Activated T-helper 1 cell treated with anti-CD3 and anti-CD28 coated beads, Interleukin-12 subunit alpha, Interleukin-12 subunit beta, Interleukin-2, Interleukin-4 antibody, amounts not matched to agents 30 ng/mL and 10 ng/mL and 1 ng/mL, durations not matched to agents 14 hours and 24 hours and 36 hours (primary cell): ENCODE data around the gene KIF1A. TPM values are rescaled to one million over a fixed set of nuclear protein-coding genes. Genes with fewer than 3 reads are reported as not detected.

Source experiments
- DNase-seq: peaks from one replicate; pipeline ENCODE4 v3.0.0; 2021; ENCODE audit warnings: low spot score
- H3K27ac Mint-ChIP-seq: one replicate; pipeline ENCODE4 v1.8.0; 2021; ENCODE audit warnings: mild to moderate bottlenecking, mixed read lengths
- H3K27me3 Mint-ChIP-seq: one replicate; pipeline ENCODE4 v1.8.0; 2022; ENCODE audit warnings: mild to moderate bottlenecking, moderate library complexity, mixed read lengths; ENCODE audit not compliant: insufficient read depth
- H3K36me3 Mint-ChIP-seq: one replicate; pipeline ENCODE4 v1.8.0; 2021; ENCODE audit warnings: low read depth, mixed read lengths
- H3K4me1 Mint-ChIP-seq: one replicate; pipeline ENCODE4 v1.8.0; 2021; ENCODE audit warnings: low read depth, mixed read lengths
- H3K4me3 Mint-ChIP-seq: one replicate; pipeline ENCODE4 v1.8.0; 2021; ENCODE audit warnings: mild to moderate bottlenecking, moderate library complexity, mixed read lengths
- H3K9me3 Mint-ChIP-seq: one replicate; pipeline ENCODE4 v1.8.0; 2021; ENCODE audit warnings: mixed read lengths
- intact Hi-C: fragments of 100-400 bp; cut with micrococcal nuclease; formaldehyde crosslinking; loops from one replicate; pipeline ENCODE4 v1.15.1; 2024
- total RNA-seq: library from RNA; stranded (reverse); gene quantifications from 2 replicates; pipeline ENCODE4 v1.2.3, GENCODE V29; 2022

The KIF1A gene
- total RNA-seq, 1 donor from 2014 or later, result 0.83 TPM

DNA sequence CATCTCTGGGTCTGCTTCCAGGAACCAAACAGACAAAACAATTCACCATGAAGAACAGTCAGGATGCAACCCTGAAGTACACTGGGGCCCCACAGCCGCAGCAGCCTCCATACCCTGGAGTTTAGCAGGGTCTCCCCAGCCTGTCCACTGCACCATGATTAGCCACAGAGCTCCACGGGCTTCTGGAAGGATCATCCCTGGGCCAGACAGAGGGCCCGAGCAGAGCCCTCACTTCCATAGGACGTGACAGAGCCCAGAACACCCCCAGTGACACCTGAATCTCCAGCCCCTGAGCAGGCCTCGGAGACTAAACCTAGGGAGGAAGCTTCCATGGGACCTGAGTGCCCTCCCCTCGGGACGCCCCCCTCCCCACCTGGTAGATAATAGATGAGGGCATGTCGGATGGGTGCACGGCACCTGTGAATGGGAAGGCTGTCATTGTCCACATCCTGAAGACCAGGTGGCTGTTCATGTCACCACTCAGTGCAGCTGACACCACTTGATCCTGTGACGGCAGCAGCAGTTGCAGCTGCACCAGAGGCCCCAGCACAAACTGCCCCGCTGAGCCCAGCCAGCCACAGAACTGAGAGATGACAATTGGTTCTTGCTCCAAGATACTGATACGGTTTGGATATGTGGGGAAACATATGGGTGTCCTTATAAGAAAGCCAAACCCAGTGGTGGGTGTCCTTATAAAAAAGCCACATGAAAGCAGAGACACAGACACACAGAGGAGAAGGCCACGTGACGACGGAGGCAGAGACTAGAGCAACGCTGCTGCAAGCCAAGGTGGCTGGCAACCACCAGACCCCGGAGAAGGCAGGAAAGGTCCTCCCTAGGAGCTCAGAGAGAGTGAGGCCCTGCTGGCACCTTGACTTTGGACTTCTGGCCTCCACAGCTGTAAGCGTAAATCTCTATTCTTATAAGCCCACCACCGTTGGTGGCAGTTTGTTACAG lies 23.2 kb downstream of the KIF1A start:
- intact Hi-C loops, result no loop called here
- H3K36me3 Mint-ChIP-seq, result no peaks in the 10 kb centered on the region
- H3K27ac Mint-ChIP-seq, result no peak overlapping the region
- no peak for DNase-seq
- H3K4me3 Mint-ChIP-seq, result no peak overlapping the region
- H3K27me3 Mint-ChIP-seq, result peaks cover 7% of the 10 kb centered on the region
- no peaks in the 10 kb centered on the region for H3K4me1 Mint-ChIP-seq
- H3K9me3 Mint-ChIP-seq, result no peaks in the 10 kb centered on the region

GRCh38 chr2:240795916-240796510 lies 24.0 kb downstream of the KIF1A start:
- H3K4me1 Mint-ChIP-seq, result no peaks in the 10 kb centered on the region
- intact Hi-C loops, result no loop called here
- no peak overlapping the region for H3K27ac Mint-ChIP-seq
- no peak for DNase-seq
- no peaks in the 10 kb centered on the region for H3K9me3 Mint-ChIP-seq
- H3K4me3 Mint-ChIP-seq, result no peak overlapping the region
- no peaks in the 10 kb centered on the region for H3K36me3 Mint-ChIP-seq
- peaks cover 1% of the 10 kb centered on the region for H3K27me3 Mint-ChIP-seq

- Mint-ChIP-seq H3K4me1 (no peaks in the 10 kb centered on the region), H3K9me3 (no peaks in the 10 kb centered on the region), H3K27ac (no peak overlapping the region), H3K4me3 (no peak overlapping the region), H3K36me3 (no peaks in the 10 kb centered on the region), H3K27me3 (no peaks in the 10 kb centered on the region)
- DNase-seq, result no peak
- intact Hi-C loops, result no loop called here
Measured at GRCh38 chr2:240795454-240795853, 24.6 kb downstream of the KIF1A start.

DNA sequence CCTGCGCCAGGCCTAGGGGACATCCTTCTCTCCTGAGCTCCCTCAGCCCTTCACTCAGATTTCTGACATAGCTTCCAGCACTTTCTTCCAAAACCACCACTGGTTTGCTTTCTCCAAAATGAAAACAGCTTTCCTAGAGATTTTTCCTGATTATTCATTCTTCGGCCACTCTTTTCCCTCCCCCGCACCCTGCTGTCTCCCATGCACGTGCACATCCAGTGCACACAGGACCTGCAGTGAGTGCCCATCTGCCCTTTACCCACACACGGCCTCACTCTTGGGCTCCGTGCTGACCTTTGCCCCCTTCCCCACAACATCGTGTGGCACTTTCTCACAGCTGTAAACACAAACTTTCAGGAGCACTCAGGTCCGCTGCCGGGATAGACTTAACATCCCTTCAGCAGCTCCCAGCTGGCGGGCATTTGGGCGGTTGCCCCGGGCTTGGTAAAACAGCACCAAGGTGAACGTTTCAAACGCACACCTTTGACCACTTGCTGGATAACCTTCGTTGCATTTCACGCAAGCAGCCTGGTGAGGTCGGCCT lies 25.8 kb downstream of the KIF1A start:
- DNase-seq, result no peak
- no peak overlapping the region for H3K27ac Mint-ChIP-seq
- no peaks in the 10 kb centered on the region for H3K4me1 Mint-ChIP-seq
- intact Hi-C loops, result no loop called here
- H3K27me3 Mint-ChIP-seq, result no peaks in the 10 kb centered on the region
- no peaks in the 10 kb centered on the region for H3K36me3 Mint-ChIP-seq
- no peaks in the 10 kb centered on the region for H3K9me3 Mint-ChIP-seq
- no peak overlapping the region for H3K4me3 Mint-ChIP-seq

GRCh38 chr2:240793313-240794177 lies 26.5 kb downstream of the KIF1A start:
- Mint-ChIP-seq H3K4me1 (no peaks in the 10 kb centered on the region), H3K9me3 (no peaks in the 10 kb centered on the region), H3K4me3 (no peak overlapping the region), H3K27me3 (no peaks in the 10 kb centered on the region), H3K36me3 (no peaks in the 10 kb centered on the region), H3K27ac (no peak overlapping the region)
- intact Hi-C loops, result no loop called here
- DNase-seq, result no peak

DNA sequence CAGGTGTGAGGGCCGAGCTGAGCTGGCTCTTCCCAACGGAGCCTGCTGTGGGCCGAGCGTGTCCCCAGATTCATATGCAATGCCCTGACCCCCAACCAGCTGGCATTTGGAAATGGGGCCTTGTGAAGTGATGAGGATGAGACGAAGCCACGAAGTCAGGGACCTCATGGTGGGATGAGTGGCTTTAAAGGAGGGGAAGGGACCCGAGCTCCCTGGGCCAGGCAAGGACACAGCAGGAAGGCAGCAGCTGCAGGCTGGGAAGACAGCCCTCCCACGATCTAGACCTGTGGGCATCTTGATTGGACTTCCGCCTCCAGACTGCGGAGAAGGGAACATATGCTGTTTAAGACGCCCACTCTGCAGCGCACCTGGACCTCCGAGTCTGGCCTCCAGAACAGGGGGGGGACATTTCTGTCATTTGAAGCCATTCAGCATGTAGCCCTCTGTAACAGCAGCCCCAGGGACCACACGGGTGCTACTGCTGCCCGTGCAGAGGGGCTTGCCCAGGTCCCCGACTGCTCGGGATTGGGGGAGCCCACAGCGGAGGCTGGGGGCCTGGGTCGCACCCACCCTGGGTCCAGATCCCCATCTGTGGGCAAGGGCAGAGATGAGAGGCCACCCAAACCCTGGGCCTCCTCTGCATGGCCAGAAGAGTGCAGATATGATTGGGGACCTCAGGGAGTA lies 27.2 kb downstream of the KIF1A start:
- Mint-ChIP-seq H3K4me3 (no peak overlapping the region), H3K4me1 (no peaks in the 10 kb centered on the region), H3K27me3 (peaks cover 3% of the 10 kb centered on the region), H3K27ac (no peak overlapping the region), H3K9me3 (no peaks in the 10 kb centered on the region), H3K36me3 (no peaks in the 10 kb centered on the region)
- no peak for DNase-seq
- intact Hi-C loops, result no loop called here

DNA sequence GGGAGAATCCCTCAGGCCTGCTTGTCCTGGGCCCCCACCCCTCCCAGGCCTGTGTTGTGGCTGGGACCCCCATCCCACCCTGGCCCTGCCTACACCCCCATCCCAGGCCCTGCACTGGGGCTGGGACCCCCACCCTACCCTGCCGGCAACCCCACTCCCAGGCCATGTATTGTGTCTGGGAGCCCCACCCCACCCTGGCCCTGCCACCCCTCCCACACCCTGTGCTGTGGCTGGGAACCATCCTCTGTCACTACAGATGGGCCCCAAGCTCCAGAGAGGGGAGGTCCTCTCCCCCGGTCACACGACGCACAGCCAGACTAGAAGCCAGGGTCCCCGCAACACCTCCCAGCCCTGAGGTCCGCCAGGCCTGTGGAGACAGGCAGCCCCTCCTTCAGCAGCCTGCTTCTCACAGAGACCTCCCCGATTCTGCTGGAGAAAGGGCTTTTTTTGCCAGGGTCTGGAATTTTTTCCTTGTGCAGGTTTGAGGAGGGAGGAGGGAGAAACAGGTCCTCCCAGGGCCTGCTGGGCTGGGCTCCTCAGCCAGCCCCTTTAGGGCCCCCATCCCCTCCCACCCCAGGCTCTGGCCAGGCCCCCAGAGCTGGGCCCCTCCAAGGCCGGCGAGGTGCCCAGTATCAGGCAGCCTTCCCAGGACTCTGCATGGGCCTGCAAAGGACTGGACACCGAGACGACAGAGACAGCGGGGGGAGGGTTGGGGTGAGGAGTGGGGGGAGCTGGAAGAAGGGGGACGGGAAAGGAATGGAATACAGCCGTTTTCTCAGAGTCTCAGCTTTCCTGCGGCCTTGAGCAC lies 28.0 kb downstream of the KIF1A start:
- Mint-ChIP-seq H3K9me3 (no peaks in the 10 kb centered on the region), H3K4me1 (no peaks in the 10 kb centered on the region), H3K36me3 (no peaks in the 10 kb centered on the region), H3K4me3 (no peak overlapping the region), H3K27ac (no peak overlapping the region), H3K27me3 (peaks cover 3% of the 10 kb centered on the region)
- DNase-seq, result no peak
- intact Hi-C loops, result no loop called here

GRCh38 chr2:240791221-240791800 lies 28.7 kb downstream of the KIF1A start:
- H3K27me3 Mint-ChIP-seq, result peaks cover 3% of the 10 kb centered on the region
- intact Hi-C loops, result no loop called here
- no peak for DNase-seq

GRCh38 chr2:240790370-240791220 lies 29.4 kb downstream of the KIF1A start:
- Mint-ChIP-seq H3K9me3 (no peaks in the 10 kb centered on the region), H3K27me3 (peaks cover 3% of the 10 kb centered on the region), H3K27ac (no peak overlapping the region), H3K4me3 (no peak overlapping the region), H3K36me3 (no peaks in the 10 kb centered on the region), H3K4me1 (no peaks in the 10 kb centered on the region)
- no peak for DNase-seq
- intact Hi-C loops, result no loop called here

More at GRCh38 chr2:240791221-240791800, 28.7 kb downstream of the KIF1A start:
- Mint-ChIP-seq H3K4me1 (no peaks in the 10 kb centered on the region), H3K27ac (no peak overlapping the region), H3K4me3 (no peak overlapping the region), H3K9me3 (no peaks in the 10 kb centered on the region), H3K36me3 (no peaks in the 10 kb centered on the region)

- no peak for DNase-seq
- no peaks in the 10 kb centered on the region for H3K36me3 Mint-ChIP-seq
- no peaks in the 10 kb centered on the region for H3K4me1 Mint-ChIP-seq
- H3K9me3 Mint-ChIP-seq, result no peaks in the 10 kb centered on the region
- intact Hi-C loops, result no loop called here
- H3K27ac Mint-ChIP-seq, result no peak overlapping the region
- H3K4me3 Mint-ChIP-seq, result no peak overlapping the region
- peaks cover 3% of the 10 kb centered on the region for H3K27me3 Mint-ChIP-seq
Measured at GRCh38 chr2:240789501-240790369, 30.3 kb downstream of the KIF1A start.
